Nephron (organoid): ENCODE measurements around the gene YPEL3.
A peak's percentile ranks its signal among the peaks of the same experiment; 100 is the strongest.
"Not testable (repeated sequence)": the region's sequence is repeated elsewhere in the genome, so short reads cannot be mapped to it uniquely, and the experiment has no call there.

Source experiments
- H3K27ac Mint-ChIP-seq, 3 experiments: 2 replicates each; pipeline ENCODE4 v1.8.0; 2020; ENCODE audit warnings: mixed read lengths in 3 of 3, mild to moderate bottlenecking in 2 of 3, moderate library complexity in 1 of 3
- H3K27me3 Mint-ChIP-seq: 2 replicates; pipeline ENCODE4 v1.8.0; 2021; ENCODE audit warnings: low read depth, mild to moderate bottlenecking, moderate library complexity, mixed read lengths
- H3K36me3 Mint-ChIP-seq: 2 replicates; pipeline ENCODE4 v1.8.0; 2020; ENCODE audit warnings: low read depth, mixed read lengths
- H3K4me1 Mint-ChIP-seq: 2 replicates; pipeline ENCODE4 v1.8.0; 2020; ENCODE audit warnings: mixed read lengths
- H3K4me3 Mint-ChIP-seq, 3 experiments: 2 replicates each; pipeline ENCODE4 v1.8.0; 2020; ENCODE audit warnings: mild to moderate bottlenecking in 3 of 3, mixed read lengths in 3 of 3, moderate library complexity in 2 of 3
- H3K9me3 Mint-ChIP-seq: 2 replicates; pipeline ENCODE4 v1.8.0; 2020; ENCODE audit warnings: mixed read lengths
- TF ChIP-seq, protein P1 (sequence below), 3 experiments: fragments of 200-600 bp; sonication (generic); IDR thresholded peaks; one replicate each; pipeline ENCODE4 v1.5.0; 2021; ENCODE audit warnings: antibody characterized with exemption in 3 of 3; ENCODE audit not compliant: unreplicated experiment in 3 of 3

YPEL3 gene

DNA sequence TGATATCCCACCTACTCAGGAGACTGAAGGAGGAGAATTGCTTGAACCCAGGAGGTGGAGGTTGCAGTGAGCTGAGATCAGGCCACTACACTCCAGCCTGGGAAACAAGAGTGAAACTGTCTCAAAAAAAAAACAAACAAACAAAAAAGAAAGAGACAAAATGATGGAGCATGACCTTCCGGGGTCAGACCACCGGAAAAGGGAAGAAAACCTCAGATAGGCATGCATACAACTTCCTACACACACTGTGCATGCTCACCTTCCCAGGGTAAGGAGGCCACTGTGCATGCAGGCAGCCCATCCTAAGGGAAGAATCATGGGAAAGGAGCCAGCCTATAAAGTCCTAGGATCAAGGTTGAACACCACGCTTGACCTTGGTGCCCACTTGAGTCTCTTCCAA lies 36.6 kb upstream of the YPEL3 start:
- Mint-ChIP-seq H3K9me3 (no peaks in the 10 kb centered on the region), H3K36me3 (no peaks in the 10 kb centered on the region), H3K4me3 (no peak overlapping the region), H3K27ac (peak overlapping the region in 2 of 3 experiments; percentile 77 to 79), H3K27me3 (peaks cover 3% of the 10 kb centered on the region), H3K4me1 (peaks cover 13% of the 10 kb centered on the region)
- TF ChIP-seq, protein P1, sequence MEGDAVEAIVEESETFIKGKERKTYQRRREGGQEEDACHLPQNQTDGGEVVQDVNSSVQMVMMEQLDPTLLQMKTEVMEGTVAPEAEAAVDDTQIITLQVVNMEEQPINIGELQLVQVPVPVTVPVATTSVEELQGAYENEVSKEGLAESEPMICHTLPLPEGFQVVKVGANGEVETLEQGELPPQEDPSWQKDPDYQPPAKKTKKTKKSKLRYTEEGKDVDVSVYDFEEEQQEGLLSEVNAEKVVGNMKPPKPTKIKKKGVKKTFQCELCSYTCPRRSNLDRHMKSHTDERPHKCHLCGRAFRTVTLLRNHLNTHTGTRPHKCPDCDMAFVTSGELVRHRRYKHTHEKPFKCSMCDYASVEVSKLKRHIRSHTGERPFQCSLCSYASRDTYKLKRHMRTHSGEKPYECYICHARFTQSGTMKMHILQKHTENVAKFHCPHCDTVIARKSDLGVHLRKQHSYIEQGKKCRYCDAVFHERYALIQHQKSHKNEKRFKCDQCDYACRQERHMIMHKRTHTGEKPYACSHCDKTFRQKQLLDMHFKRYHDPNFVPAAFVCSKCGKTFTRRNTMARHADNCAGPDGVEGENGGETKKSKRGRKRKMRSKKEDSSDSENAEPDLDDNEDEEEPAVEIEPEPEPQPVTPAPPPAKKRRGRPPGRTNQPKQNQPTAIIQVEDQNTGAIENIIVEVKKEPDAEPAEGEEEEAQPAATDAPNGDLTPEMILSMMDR (IDR thresholded peaks at IDR 0.05; ENCODE audit: unreplicated experiment in 3 of 3) = no peak

DNA sequence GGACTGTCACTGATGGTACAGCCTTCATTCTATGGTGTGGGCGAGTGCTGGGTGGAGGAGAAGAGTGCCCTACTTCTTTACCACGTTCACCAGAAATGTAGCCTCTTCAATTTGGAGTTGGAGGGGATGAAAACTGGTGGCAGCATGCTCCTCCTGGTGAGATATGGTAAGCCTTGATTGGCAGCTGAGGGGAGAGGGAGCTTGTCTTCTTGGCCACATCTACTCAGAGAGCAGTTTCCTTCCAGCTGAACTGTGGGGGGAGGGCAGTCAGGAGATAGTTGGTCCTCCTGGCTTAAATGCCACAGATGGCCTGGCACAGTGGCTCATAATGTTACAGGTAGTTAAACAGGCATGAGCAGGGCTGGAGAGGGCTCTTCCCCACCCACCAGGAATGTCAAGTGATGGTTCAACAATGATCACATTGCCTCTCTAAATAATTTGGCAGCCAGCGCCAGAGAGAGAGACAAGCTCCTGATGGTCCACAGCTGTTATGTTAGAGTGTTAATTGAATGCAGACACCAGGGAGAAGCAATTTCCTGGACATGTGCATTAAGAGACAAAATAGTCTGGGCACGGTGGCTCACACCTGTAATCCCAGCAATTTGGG lies 36.0 kb upstream of the YPEL3 start:
- H3K9me3 Mint-ChIP-seq = no peaks in the 10 kb centered on the region
- H3K4me1 Mint-ChIP-seq = peaks cover 8% of the 10 kb centered on the region
- TF ChIP-seq, protein P1 (IDR thresholded peaks at IDR 0.05; ENCODE audit: unreplicated experiment in 3 of 3) = no peak
- H3K36me3 Mint-ChIP-seq = no peaks in the 10 kb centered on the region
- peaks cover 3% of the 10 kb centered on the region for H3K27me3 Mint-ChIP-seq
- no peak overlapping the region for H3K4me3 Mint-ChIP-seq
- peak overlapping the region; percentile 59 to 79 (median 77) for H3K27ac Mint-ChIP-seq

DNA sequence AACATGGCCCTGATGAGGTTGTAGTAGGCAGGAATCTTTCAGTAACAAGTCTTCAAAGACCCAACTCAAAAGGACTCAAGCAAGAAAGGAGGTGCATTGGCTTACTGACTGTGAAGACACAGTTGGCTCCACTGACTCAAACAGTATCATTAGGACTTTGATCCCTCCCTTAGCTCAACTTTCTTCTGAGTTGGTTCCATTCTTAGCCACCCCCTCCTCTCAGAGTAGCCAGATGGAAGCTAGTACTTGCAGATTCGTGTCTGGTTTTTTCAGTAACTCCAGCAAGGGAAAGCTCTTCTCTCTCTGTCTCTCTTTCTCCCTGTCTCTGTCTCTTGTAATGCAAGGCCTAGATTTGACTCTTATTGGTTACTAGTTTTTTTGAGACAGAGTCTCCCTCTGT lies 32.0 kb upstream of the YPEL3 start:
- Mint-ChIP-seq H3K4me1 (peaks cover 16% of the 10 kb centered on the region), H3K36me3 (no peaks in the 10 kb centered on the region), H3K27ac (no peak overlapping the region), H3K27me3 (peaks cover 3% of the 10 kb centered on the region), H3K4me3 (no peak overlapping the region), H3K9me3 (no peaks in the 10 kb centered on the region)
- TF ChIP-seq, protein P1 (IDR thresholded peaks at IDR 0.05; ENCODE audit: unreplicated experiment in 3 of 3) = no peak

DNA sequence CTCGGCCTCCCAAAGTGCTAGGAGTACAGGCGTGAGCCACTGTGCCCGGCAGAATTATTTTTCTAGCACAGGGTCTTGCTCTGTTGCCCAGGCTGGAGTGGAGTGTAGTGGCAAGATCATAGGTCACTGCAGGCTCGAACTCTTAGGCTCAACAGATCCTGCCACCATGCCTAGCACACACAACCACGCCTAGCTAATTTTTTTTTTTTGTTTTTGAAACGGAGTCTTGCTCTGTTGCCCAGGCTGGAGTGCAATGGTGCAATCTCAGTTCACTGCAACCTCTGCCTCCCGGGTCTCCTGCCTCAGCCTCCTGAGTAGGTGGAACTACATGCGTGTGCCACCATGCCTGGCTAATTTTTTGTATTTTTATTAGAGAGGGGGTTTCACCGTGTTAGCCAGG lies 29.7 kb upstream of the YPEL3 start:
- H3K27me3 Mint-ChIP-seq = not testable (repeated sequence)

DNA sequence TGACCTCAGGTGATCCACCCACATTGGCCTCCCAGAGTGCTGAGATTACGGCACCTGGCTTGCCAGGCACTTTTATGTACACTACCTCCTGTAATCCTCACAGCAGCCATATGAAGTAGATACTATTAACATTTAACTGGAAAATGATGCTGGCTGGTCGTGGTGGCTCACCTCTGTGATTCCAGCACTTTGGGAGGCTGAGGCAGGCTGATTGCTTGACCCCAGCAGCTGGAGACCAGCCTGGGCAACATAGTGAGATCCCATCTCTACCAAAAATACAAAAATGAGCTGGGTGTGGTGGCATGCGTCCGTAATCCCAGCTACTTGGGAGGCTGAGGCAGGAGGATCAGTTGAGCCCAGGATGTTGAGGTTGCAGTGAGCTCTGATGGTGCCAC lies 29.0 kb upstream of the YPEL3 start:
- Mint-ChIP-seq H3K9me3 (no peaks in the 10 kb centered on the region), H3K27me3 (no peaks in the 10 kb centered on the region), H3K36me3 (no peaks in the 10 kb centered on the region), H3K27ac (peak overlapping the region in 1 of 3 experiments; percentile 98), H3K4me1 (peaks cover 16% of the 10 kb centered on the region), H3K4me3 (no peak overlapping the region)
- TF ChIP-seq, protein P1 (IDR thresholded peaks at IDR 0.05; ENCODE audit: unreplicated experiment in 3 of 3) = no peak

More for the DNA sequence above, 29.7 kb upstream of the YPEL3 start:
- not testable (repeated sequence) for H3K36me3 Mint-ChIP-seq, H3K9me3 Mint-ChIP-seq, H3K4me3 Mint-ChIP-seq, H3K27ac Mint-ChIP-seq
- H3K4me1 Mint-ChIP-seq = peaks cover 16% of the 10 kb centered on the region

DNA sequence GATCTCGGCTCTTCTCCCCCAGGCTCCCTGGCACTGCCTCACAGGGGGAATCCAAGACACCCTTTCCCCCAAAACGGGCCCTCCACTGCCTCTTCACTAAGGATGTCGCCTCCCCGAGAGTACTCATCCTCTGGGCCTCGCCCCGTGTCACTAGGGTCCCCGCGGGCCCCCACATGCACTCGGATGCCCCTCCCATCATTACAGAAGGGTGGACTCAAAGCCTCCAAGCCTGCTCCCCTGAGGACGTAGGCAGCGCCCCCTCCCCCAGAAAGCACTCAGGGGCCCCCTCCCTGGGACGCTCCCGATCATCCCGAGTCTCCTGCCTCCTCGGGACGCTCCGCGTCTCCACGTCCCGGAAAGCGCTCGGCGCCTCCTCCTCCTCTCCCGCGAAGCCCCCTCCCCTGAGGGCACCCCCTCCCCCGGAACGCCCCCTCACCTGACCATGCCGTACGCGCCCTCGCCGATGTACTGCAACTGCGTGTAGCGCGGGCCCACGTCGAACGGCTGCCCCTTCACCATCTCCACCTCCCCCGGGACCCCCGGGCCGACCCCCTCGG lies 26.7 kb upstream of the YPEL3 start:
- Mint-ChIP-seq H3K9me3 (no peaks in the 10 kb centered on the region), H3K27me3 (no peaks in the 10 kb centered on the region), H3K27ac (peak overlapping the region; percentile 96 to 97 (median 96)), H3K4me1 (peaks cover 24% of the 10 kb centered on the region), H3K36me3 (peaks cover 11% of the 10 kb centered on the region), H3K4me3 (peak overlapping the region; percentile 93 to 95 (median 94))
- TF ChIP-seq, protein P1 (IDR thresholded peaks at IDR 0.05; ENCODE audit: unreplicated experiment in 3 of 3) = no peak
